ENCODE measurements around the gene RBM33. TPM values are rescaled to one million over a fixed set of nuclear protein-coding genes. Genes with fewer than 3 reads are reported as not detected.

The RBM33 gene
- polyA plus RNA-seq, 4 donors = 20.4 to 47.6 (median 36.8) TPM

DNA sequence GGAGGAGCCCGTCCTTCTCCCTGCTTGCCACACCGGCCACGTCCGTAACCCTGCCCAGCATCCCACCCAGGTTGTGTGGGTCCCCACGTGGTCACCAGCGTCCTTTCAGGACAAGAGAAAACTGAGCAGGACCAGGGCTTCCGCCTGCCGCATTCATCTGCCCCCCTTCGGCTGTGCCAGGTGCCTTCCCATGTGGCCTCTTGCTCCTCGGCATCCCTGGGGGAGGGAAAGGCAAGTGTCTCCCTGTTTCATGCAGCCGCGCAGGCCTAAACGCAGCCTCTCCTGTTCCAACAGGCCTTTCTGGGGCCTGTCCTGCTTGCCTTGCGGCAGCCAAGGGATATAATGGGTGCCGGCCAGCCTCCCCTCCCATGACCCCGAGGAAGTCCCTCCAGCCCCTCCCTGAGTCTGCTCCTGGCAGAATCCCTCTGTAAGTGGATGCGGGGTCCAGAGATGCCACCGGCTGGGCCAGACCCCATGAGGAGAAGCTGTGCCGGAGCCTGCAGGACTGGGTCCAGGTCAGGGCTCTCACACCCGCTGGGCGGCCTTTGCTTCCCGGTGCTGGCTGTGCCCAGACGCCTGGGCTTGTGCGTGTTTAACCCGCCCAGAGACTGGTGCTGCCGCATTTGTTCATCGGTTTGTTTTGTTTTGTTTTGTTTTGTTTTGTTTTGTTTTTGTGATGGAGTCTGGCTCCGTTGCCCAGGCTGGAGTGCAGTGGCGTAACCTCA lies 144.7 kb downstream of the RBM33 start:
- no peak for DNase-seq (ENCODE audit: low read depth in 4 of 4, low spot score in 2 of 4)

DNA sequence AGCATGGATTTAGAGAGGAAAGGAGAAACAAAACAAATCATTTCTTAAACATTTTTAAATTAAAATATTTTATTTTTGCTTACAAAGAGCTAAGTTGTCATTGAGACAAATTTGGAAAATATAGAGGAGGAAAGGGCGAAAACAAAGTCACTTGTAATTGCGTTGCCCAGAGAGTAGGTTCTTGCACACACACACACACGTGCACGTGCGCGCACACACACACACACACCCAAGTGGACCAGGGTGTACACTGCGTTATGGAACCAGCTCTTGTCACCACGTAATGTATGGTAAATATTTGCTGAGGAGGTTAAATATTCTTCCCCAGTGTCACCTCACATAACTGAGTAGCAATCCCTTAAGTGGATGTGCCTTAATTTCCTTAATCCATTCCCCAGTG lies 146.2 kb downstream of the RBM33 start:
- DNase-seq (ENCODE audit: low read depth in 4 of 4, low spot score in 2 of 4) = no peak

DNA sequence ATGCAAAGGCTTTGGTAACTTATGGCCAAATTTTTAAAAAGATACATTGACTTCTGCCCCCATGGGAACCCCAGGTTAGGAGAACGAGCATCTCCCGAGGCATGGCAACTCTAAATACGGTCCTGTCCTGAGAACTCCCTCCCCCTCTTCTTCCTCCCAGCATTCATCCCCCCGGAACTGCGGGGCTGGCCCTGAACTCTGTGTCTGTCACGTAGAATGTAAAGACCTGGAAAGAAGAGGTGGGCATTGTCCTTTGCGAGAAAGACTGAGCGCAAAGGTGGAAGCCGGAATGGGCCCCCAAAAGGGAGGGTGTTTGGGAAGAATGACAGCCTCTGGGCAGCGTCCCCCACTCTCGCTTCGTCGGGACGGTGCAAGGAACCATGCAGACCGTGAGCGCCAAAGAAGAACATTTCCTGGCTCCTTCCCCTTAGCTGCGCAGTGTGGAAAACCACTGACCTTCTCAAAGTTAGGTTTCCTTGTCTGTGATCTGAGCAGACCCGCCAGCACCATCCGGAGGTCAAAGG lies 146.8 kb downstream of the RBM33 start:
- DNase-seq (ENCODE audit: low read depth in 4 of 4, low spot score in 2 of 4) = no peak

DNA sequence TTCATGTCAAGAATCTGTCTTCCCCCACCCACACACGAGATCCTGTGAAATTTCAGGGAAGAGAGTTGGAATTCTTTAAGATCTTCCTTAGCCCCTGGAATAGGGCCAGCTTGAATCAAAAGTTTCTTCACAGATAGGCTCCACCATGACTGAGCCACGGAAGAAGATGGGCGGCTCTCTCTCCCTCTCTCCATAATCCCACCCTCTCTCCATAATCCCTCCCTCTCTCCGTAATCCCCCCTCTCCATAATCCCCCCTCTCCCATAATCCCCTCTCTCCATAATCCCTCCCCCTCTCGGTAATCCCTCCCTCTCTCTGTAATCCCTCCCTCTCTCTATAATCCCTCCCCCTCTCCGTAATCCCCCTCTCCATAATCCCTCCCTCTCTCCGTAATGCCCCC lies 147.4 kb downstream of the RBM33 start:
- DNase-seq (ENCODE audit: low read depth in 4 of 4, low spot score in 2 of 4) = no peak

DNA sequence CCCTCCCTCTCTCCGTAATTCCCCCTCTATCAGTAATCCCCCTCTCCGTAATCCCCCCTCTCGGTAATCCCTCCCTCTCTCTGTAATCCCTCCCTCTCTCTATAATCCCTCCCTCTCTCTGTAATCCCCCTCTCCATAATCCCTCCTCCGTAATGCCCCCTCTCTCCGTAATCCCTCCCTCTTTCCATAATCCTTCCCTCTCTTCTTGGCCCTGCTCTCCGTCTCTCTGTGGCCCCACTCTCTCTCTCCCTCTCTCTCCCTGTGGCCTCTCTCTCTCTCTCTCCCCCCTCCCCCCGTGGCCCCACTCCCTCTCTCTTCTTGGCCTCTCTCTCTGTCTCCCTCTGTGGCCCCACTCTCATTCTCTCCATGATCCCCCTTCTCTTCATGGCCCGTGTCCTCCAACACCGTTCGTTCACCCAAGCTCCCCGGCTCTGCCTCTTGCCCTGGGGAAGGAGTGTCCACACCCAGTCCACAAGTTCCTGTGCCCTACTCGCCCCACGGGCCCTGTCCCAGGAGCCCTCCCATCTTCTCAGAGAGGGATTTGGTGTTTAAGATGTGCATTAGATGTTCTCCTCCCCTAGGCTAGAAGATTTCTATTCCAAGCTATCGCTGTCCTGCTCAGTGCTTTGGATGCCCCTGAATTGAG lies 148.0 kb downstream of the RBM33 start:
- no peak for DNase-seq (ENCODE audit: low read depth in 4 of 4, low spot score in 2 of 4)

DNA sequence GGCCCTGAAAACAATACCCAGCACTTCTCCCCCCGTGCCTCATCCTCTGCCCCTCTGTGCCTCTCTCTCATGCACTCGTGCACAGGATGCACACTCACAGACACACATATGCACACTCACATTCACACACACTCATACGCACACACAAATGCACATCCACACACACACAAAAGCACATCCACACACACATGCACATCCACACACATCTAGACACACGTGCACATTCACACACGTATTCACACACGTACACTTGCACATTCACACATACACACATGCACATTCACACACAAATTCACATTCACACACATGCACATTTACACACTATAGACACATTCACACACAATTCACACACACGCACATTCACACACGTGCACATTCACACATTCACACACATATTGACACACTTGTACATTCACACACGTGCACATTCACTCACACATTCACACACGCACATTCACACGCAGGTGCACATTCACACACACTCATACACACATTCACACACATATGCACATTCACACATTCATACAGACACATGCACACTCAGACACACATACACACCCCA lies 148.6 kb downstream of the RBM33 start:
- no peak for DNase-seq (ENCODE audit: low read depth in 4 of 4, low spot score in 2 of 4)

DNA sequence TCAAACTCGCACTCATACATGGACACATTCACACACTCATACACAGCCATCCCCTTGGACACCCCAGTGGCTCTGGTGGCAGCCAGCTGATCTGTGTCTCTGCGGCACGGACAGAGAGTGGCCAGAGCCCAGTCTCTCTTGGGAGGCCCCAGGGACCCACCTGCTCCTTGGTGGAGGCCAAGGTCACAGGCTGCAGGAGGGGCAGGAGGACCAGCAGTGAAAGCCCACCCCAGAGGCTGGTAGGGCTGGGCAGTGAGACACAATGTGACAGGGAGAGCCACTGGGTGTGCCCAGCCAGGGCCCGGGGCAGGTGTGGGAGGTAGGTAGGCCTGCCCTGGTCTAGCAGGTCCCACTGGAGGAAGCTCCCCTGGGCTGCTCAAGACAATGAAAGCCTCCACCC lies 149.3 kb downstream of the RBM33 start:
- DNase-seq (ENCODE audit: low read depth in 4 of 4, low spot score in 2 of 4) = no peak

DNA sequence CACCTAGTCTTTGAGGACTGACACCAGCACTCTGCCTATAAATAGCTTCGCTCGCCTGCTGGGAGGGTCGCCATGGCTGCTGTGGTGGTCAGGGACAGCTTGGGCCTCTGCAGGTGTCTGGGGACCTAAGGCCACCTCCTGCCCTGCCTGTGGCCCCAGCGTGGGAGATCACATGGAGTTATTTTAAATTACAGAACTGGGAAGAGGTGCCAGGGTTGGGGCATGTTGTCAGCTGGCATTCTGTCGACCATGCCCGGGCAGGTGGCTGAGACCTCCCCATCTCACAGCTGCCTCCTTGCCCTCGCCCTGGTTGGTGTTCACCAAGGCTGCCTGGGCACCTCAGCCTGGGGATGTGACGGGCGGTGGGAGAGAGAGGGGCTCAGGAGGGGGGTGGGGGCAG lies 149.7 kb downstream of the RBM33 start:
- DNase-seq (ENCODE audit: low read depth in 4 of 4, low spot score in 2 of 4) = no peak

DNA sequence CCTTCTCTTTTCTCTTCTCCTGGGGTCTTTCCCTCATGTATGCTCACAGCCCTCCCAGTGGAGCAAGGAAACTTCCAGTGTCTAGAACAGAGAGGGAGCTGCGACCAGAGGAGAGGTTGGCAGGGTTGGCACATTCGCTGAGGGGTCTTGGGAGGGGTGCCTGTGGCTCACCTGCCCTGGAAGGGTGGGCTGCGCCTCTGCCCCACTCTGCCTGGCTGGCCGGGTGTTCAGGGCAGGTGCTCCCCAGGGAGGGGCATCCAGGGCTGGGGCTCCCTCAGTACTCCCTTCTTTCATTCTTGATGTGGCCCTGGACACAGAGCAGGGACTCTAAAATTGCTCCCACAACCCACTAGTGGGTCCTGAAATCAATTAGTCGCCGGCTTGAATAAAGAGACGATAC lies 150.9 kb downstream of the RBM33 start:
- no peak for DNase-seq (ENCODE audit: low read depth in 4 of 4, low spot score in 2 of 4)

DNA sequence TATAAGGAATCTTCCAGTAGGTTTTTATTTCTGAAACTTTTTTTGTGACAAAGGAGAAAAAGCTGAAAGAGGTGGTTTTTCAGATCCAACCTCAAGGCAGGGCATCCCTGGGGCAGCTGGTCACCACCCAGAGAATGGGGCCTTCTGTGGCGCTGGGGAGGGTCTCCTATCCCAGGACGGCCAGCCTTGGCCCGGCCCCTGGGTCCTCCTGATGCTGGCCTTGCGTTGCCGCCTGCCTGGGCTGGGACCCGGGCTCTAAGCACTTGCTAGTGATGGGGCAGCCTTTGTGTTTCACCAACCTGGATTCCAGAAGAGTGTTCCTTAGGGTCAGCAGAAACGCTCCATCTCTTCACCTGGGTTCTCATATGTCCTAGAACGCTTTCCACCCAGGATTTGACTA lies 151.5 kb downstream of the RBM33 start:
- no peak for DNase-seq (ENCODE audit: low read depth in 4 of 4, low spot score in 2 of 4)

DNA sequence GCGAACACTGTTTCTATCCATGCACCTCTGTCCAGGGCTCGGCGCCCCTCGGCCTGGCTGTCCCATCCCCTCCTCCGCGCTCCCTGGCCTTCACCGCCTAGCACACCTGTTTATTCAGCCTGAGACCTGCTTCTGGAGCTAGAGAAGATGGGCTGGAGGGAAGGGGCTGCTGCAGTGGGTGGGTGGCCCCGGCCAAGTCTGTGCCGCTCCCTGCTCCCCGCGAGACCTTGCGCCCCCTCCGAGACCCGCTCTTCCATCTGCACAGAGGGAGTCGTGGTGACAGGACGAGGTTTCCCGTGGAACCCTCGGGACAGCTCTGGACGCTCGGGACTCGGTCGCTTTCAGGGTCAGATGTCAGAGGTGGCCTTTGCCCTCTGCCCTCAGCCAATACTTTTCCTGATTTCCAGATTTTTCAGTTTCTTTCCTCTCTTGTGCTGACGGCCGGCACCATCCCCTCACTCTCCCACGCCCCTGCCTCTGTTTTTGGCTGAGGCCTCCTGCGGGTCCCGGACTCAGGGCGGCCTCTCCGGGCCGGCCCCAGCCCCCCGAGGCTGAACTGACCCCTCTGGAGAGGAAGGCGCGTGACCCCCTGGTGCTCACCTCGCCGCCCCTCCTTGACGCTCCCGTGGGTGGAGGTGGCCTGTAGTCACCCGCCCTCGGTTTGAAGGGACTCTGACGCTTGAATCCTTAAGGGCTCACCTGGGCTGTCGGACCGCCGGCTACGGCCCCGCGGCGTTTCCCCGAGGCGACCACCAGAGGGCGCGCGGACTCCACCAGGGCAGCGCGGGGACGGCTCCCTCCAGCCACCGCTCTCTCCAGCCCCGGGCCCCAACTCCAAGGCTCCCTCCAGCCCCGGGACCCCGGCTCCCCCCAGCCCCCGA lies 152.2 kb downstream of the RBM33 start:
- no peak for DNase-seq (ENCODE audit: low read depth in 4 of 4, low spot score in 2 of 4)

DNA sequence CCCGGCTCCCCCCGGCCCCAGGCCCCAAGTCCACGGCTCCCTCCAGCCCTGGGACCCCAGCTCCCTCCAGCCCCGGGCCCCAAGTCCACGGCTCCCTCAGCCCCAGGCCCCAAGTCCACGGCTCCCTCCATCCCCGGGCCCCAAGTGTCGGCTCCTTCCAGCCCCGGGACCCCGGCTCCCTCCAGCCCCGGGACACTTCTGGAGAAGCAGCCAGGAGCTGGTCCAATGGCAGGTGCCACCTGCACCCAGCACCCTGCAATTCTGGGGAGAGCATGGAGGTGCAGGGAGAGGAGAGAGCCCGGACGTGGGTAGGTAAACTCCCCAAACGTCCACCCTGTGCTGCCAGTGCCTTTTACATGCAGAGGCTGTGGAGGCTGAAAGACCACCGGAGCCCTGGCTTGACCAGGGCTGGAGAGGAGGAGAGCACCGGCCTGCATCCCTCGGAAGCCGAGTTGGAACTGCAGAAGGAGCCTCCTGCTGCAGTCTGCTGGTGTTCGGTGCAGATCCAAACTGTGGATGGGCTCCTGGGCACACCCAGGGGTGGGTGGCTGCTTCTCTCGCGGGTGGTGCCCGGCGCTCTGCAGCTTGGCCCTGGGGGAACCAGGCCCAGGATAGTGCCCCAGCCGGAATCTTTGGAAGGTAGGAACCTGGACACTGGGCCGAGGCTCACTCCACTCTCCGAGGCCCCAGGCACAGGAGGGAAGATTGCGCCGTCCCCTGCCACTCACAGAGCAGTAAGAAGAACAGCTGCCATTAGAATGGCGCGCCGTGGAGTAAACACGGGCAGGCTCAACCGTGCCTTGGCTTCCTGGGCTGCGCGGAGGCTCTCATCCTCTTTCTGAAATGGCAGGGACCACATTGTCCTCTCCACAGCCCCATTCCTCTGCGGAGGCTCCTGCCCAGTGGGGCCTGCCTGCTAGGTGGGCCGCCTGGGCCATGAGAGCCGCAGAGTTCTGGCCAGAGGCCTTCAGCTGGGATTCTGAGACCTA lies 153.1 kb downstream of the RBM33 start:
- no peak for DNase-seq (ENCODE audit: low read depth in 4 of 4, low spot score in 2 of 4)

DNA sequence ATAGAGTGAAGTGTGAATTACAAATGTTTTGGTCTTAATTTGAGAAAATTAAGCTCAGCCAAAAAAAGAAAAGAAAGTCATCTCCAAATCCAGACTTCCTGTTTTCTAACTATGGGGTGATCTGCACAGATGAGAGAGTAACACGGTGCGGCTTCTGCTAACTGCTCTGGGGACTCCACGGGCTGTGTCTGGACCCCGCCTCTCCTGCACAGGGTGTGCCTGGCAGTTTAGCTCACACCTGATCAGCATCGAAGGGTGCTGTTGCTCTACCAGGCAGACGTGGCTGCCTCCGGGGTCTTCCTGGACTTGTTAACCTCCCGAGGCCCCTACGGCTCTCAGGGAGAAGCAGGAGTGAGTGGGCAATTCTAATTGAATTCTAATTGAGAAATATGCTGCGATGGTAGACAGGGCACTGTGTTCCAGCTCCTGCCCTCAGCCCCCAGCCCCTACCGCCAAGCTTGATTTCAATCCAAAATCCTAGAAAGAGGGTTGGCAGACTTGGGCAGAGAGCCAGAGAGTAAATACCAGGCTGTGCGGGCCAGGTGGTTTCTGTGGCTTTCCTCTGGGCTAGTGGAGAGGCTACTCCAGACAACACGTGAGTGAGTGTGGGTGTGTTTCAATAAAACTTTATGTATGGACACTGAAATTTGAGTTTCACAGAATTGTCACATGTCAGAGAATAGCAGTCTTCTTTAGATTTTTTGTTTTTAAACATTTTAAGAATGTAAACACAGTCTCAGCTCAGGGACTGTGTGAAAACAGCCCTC lies 154.4 kb downstream of the RBM33 start:
- DNase-seq (ENCODE audit: low read depth in 4 of 4, low spot score in 2 of 4) = no peak

DNA sequence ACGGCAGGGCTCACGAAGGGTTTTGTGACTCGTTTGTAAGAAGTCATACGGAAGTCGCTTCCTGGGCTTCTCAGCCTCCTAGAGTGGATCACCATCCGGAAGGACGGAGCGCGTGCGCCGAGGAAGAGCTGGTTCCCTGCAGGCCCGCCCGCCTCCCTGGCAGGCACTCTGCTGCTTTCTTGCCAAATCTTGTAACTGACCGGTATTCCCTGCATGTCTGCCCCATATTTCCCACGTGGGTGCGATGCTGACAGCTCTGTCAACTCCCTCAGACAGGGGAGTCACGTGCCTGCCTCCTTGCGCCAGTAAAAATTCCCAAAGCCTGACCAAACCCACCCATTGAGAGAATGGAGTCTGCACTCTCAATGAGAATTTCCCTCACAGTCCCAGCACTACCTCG lies 155.1 kb downstream of the RBM33 start:
- DNase-seq (ENCODE audit: low read depth in 4 of 4, low spot score in 2 of 4) = no peak

DNA sequence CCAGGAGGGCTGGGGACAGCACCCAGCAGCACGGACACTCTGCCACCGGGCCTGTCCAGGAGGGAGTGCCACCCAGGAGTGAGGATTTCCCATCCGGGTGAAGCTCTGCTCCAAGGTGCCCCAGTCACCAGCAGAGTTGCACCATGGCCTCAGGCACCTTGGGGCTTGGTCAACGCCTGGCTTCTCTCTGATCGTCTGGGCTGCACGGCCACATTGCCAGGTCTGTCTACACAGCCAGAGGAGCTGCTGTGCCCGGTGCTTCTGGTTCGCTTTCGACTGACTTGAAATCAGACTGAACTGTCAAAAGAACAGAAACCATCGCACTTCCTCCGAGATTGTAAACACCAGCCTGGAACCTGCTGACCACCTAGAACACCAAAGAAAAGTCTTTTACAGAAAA lies 155.8 kb downstream of the RBM33 start:
- no peak for DNase-seq (ENCODE audit: low read depth in 4 of 4, low spot score in 2 of 4)

DNA sequence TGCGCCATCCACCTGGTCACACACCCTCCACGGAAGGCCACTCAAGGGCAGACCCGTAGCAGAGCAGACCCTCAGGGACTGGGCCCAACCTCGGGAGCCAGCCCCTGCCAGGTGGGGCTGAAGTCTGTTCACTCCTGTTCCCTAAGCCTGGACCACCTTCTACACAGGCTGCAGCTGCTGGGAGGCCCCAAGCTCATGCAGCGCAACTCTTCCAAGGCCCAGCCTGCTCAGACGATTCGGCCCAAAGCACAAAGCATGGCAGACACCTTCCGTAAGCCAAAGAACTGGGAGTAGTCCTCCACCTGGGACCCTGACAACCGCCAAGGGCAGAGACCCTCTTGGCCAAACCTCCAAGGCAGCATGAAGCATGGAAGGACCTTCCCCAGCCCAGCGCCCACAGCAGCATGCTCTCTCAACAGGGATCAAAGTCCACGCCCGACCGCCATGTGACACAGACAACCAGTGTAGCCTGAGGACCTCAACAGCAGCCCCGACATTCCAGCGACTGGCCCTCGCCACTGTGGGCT lies 156.3 kb downstream of the RBM33 start:
- DNase-seq (ENCODE audit: low read depth in 4 of 4, low spot score in 2 of 4) = no peak

DNA sequence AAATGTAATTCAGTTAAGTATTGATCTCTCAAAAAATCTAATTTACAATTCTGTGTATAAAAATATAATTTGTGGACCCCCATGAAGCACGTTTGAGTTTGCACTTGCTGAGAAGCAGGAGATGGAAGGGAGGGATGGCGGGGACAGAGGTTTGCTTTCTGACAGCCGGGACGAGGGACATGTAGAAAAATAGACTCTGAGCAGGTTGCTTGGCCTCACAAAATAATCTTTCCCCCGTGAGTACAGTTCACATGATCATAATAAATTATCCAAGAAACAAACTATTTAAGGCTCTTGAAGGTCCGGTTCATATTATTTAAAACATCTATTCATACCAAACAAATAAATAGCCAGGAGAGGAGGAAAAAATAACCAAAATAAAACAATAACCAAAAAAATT lies 157.8 kb downstream of the RBM33 start:
- no peak for DNase-seq (ENCODE audit: low read depth in 4 of 4, low spot score in 2 of 4)

DNA sequence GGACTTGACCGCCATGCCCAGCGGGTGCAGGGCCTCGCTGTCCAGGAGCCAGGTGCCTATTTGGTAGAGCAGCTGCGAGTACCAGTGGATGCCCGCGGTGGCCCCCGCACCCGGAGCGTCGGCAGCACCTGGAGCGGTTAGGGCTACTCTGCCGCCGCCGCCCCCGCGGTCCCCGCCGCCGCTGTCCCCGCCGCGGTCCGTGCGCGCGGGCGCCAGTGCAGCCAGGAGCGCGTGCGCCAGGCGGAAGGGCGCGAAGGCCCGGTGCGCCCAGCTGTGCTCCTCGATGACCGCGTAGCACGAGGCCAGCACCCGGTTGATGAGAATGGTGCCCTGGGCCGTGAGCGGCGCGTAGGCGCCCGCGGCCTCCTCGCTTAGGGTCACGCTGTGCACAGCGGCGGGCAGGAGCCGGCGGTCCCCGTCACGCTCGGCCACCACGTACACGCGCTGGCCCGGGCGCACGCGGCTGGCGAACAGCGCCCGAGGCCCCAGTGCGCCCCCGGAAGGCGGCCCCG lies 158.5 kb downstream of the RBM33 start:
- DNase-seq (ENCODE audit: low read depth in 4 of 4, low spot score in 2 of 4) = no peak
